ENCODE measurements around the gene CELF2.

CELF2 gene

DNA sequence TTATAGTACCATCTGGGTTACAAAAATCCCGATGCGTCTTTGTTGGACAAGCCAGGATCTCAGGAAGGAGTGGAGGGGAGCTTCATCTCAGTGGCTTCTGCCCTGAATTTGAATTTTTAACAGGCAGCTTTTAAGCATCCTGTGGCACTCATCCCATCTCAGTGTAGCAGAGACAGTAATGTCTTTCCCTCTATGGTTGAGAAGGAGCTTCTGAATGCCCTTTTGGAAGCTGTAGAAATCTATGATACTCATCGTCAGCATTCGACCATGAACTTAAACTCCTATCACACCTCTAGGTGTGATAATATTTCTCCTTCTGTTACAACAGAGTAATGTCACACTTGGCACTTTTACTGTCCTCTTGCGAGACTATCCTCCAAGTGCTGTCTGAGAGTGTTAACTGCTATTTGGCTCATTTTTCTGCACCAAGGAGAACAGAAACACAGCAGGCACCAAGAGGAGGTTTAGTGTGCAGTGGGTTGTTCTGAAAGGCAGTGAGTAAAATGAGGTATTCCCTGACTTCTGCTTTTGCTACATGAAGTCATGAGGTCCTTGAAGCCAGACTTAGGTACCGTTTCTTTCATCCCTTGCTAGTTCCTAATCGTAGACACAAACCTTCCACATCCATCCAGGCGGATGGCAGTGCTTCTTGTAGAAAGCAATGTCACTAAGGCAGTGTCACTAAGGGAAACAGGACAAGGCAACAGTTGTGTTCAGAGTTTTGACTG lies 177.4 kb downstream of the CELF2 start:
- H3K4me3 ChIP-seq (ENCODE audit: low read depth, low read length) = no peak overlapping the region
- TF ChIP-seq, protein P1, sequence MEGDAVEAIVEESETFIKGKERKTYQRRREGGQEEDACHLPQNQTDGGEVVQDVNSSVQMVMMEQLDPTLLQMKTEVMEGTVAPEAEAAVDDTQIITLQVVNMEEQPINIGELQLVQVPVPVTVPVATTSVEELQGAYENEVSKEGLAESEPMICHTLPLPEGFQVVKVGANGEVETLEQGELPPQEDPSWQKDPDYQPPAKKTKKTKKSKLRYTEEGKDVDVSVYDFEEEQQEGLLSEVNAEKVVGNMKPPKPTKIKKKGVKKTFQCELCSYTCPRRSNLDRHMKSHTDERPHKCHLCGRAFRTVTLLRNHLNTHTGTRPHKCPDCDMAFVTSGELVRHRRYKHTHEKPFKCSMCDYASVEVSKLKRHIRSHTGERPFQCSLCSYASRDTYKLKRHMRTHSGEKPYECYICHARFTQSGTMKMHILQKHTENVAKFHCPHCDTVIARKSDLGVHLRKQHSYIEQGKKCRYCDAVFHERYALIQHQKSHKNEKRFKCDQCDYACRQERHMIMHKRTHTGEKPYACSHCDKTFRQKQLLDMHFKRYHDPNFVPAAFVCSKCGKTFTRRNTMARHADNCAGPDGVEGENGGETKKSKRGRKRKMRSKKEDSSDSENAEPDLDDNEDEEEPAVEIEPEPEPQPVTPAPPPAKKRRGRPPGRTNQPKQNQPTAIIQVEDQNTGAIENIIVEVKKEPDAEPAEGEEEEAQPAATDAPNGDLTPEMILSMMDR (IDR thresholded peaks at IDR 0.05; ENCODE audit: low read depth, low read length) = no peak
- TF ChIP-seq, protein P2, sequence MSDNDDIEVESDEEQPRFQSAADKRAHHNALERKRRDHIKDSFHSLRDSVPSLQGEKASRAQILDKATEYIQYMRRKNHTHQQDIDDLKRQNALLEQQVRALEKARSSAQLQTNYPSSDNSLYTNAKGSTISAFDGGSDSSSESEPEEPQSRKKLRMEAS (IDR thresholded peaks at IDR 0.05; ENCODE audit: low read depth, low read length) = no peak
- TF ChIP-seq POLR2A (IDR thresholded peaks at IDR 0.05; ENCODE audit: extremely low read depth, insufficient read length) = no peak
- no peak for TF ChIP-seq MYC (IDR thresholded peaks at IDR 0.05; ENCODE audit: low read depth, low read length)
- DNase-seq (ENCODE audit: low read depth) = no peak

- no peak overlapping the region for H3K4me3 ChIP-seq (ENCODE audit: low read depth, low read length)
- TF ChIP-seq POLR2A (IDR thresholded peaks at IDR 0.05; ENCODE audit: extremely low read depth, insufficient read length) (no peak), MYC (IDR thresholded peaks at IDR 0.05; ENCODE audit: low read depth, low read length) (no peak)
- TF ChIP-seq, protein P1 (IDR thresholded peaks at IDR 0.05; ENCODE audit: low read depth, low read length) = no peak
- TF ChIP-seq, protein P2 (IDR thresholded peaks at IDR 0.05; ENCODE audit: low read depth, low read length) = no peak
- no peak for DNase-seq (ENCODE audit: low read depth)
Measured at GRCh38 chr10:11195623-11196022, 178.0 kb downstream of the CELF2 start.

- no peak overlapping the region for H3K4me3 ChIP-seq (ENCODE audit: low read depth, low read length)
- DNase-seq (ENCODE audit: low read depth) = no peak
- TF ChIP-seq, protein P1 (IDR thresholded peaks at IDR 0.05; ENCODE audit: low read depth, low read length) = no peak
Measured at GRCh38 chr10:11197266-11197712, 179.6 kb downstream of the CELF2 start.

GRCh38 chr10:11197878-11198277 lies 180.2 kb downstream of the CELF2 start:
- TF ChIP-seq MYC (IDR thresholded peaks at IDR 0.05; ENCODE audit: low read depth, low read length) (no peak), POLR2A (IDR thresholded peaks at IDR 0.05; ENCODE audit: extremely low read depth, insufficient read length) (no peak)
- TF ChIP-seq, protein P2 (IDR thresholded peaks at IDR 0.05; ENCODE audit: low read depth, low read length) = no peak
- TF ChIP-seq, protein P1 (IDR thresholded peaks at IDR 0.05; ENCODE audit: low read depth, low read length) = no peak
- DNase-seq (ENCODE audit: low read depth) = no peak
- no peak overlapping the region for H3K4me3 ChIP-seq (ENCODE audit: low read depth, low read length)

- no peak for DNase-seq (ENCODE audit: low read depth)
- no peak overlapping the region for H3K4me3 ChIP-seq (ENCODE audit: low read depth, low read length)
- TF ChIP-seq MYC (IDR thresholded peaks at IDR 0.05; ENCODE audit: low read depth, low read length) (no peak), POLR2A (IDR thresholded peaks at IDR 0.05; ENCODE audit: extremely low read depth, insufficient read length) (no peak)
- TF ChIP-seq, protein P2 (IDR thresholded peaks at IDR 0.05; ENCODE audit: low read depth, low read length) = no peak
- TF ChIP-seq, protein P1 (IDR thresholded peaks at IDR 0.05; ENCODE audit: low read depth, low read length) = no peak
Measured at GRCh38 chr10:11201911-11202310, 184.2 kb downstream of the CELF2 start.

Data from NB4 (cell line).